Stimulated activated CD4-positive, alpha-beta T cell treated with anti-CD3 and anti-CD28 coated beads, Interleukin-4, amount 100 ng/mL, for 1 hour (primary cell): Measurements from ENCODE around the gene GBE1.
A peak's percentile ranks its signal among the peaks of the same experiment; 100 is the strongest.
"Not testable (repeated sequence)": the region's sequence is repeated elsewhere in the genome, so short reads cannot be mapped to it uniquely, and the experiment has no call there.

Source experiments
- DNase-seq: peaks from one replicate; pipeline ENCODE4 v3.0.0-alpha.2; 2020

Gene GBE1

GRCh38 chr3:81516042-81516441 is 245.4 kb downstream of the GBE1 start:
- no peak for DNase-seq

DNA sequence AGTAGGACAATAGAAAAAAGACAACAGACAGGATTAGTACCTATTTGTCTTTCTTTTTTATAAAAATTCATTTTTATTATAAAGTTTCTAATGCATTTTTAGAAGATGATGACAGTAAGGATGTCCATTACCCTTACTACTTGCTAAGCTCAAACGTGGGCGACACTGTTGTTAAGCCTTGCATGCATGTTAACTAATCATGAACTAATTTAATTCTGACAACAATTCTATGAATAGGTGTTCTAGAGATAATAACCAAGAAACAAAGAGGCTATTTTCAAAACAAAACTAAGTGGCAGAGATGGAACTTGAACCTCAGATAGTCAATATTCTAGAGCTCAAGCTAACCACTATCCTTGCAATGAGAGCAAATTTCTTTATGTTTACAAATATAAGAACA is 247.9 kb downstream of the GBE1 start:
- DNase-seq: no peak

- DNase-seq: no peak
Observed at GRCh38 chr3:81503026-81503425, 258.4 kb downstream of the GBE1 start.

GRCh38 chr3:81502236-81502635 is 259.2 kb downstream of the GBE1 start:
- no peak for DNase-seq

GRCh38 chr3:81500039-81500438 is 261.4 kb downstream of the GBE1 start:
- DNase-seq: no peak

DNA sequence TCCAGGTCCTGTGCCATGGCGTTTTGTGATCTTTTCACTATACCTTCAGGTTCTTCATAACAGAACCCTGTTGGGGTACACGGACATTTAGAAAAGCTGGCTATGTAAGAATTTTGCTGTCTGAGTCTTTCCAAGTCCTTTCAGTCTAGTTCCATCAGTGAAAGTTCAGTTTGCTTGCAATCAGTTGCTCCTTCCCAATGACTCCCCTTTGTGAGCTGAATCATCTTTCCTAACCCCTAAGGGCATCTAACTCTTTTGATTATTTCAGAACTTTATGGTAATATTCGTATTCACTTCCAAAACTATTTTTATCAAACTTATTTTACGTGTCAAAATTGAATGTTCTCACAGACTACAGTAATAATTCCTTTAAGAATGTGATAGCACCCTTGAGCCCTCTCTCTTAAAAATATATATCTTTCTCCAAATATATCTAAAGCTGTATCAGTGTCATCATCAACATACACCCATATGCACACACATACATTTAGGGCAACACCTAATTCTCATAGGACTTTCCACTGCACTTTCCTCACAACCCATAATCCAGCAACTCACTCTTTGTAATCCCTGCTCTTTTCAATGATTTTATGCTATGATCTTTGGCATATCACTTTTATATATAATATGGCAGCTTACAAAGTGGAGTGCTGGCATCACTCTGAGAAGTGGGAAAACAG is 263.7 kb downstream of the GBE1 start:
- DNase-seq: no peak

- DNase-seq: no peak
Observed at GRCh38 chr3:81496407-81497104, 264.9 kb downstream of the GBE1 start.

GRCh38 chr3:81492471-81492870 is 269.0 kb downstream of the GBE1 start:
- not testable (repeated sequence) for DNase-seq

DNA sequence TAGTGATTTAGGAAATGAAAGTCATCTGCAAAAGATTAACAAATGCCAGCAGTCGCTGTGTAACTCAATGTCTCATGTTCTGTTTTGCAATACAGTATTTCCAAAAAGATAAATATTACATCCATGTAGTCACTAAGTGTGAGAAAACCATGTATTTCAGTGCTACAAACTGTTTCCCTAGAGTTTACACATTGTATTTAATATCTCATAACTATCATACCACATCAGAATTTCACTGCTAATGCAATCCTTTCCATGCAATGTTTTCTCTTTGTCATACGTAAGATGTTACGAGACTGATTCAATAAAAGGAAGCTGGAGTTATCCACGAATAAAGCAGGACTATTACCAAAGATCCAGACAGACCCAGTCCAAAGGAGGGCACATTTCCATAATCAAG is 269.4 kb downstream of the GBE1 start:
- no peak for DNase-seq

GRCh38 chr3:81490541-81491288 is 270.7 kb downstream of the GBE1 start:
- DNase-seq: peak; percentile 64

DNA sequence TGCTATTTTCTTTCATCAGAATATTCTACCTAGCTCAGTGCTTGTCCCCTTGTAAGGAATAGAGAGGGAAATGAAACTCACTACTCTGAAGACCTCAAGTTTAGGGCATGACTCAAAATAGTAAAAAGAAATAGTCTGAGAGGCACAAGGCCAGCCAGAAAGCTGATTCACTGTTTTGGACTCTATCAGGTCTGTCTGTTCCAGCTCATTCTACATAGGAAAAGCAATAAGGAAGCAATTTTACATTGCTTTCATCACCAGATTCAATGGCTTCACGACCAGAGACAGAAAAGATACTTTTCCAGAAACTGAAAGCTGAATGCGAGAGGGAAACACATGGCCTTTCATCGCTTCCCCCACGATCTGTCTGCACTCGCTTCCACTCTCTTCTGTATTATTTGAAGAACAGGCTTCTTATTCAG is 276.0 kb downstream of the GBE1 start:
- DNase-seq: no peak

GRCh38 chr3:81484520-81484919 is 276.9 kb downstream of the GBE1 start:
- DNase-seq: no peak

DNA sequence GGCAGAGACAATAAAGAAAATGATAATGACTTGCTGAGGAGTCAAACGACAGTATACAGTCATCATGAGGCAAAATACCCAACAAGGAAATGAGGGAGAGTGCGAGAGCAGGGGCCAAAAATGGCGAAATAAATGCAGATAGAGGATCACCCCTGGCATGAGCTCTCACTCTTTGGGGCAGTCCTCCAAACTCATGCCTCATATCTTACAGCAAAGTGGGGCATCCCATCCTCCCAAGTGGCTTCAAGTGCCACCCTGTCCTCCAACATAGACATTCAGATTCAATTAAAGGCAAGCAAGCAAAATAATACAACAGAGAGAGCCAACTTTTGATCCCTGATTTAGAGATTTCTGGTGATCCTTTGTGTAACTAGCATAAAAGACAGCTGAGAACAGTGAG is 278.4 kb downstream of the GBE1 start:
- no peak for DNase-seq

DNA sequence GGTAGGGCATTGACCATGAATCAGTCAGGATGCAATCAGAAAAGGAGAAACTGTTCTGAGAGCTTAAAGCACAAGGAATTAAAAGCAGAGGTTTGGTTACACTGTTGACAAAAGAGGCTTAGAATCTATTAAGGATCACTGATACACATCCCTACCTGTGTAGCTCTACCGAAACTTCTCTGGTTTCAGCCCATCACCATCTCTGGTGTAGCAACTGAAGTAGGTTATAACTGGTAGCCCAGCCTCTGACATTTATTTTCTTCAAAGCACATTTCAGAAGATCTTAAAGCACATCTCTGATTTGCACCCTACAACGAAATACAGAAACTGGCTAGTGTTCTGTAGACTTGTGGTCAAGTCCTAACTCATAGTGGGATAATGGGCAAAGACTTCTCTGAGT is 283.7 kb downstream of the GBE1 start:
- no peak for DNase-seq

DNA sequence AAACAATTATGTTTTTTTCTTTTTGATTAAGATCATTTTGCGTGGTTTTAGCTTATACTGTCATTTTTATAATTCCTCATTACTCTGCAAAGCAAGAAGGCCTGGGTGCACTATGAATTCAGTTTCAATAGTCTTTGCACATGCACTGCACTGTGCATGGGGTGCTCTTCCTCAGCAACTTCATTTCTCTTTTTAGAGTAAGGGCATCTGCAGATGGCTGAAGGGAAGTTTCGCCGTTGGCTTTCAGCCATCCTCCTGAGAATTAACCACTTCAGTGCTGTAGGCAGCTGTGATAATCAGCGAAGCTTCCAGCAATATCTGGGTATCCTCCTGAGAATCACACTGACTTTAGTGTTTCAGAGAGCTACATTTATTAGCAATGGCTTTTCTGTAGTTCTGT is 284.8 kb downstream of the GBE1 start:
- DNase-seq: no peak

GRCh38 chr3:81472600-81473362 is 288.7 kb downstream of the GBE1 start:
- no peak for DNase-seq

GRCh38 chr3:81470524-81471278 is 290.7 kb downstream of the GBE1 start:
- no peak for DNase-seq

DNA sequence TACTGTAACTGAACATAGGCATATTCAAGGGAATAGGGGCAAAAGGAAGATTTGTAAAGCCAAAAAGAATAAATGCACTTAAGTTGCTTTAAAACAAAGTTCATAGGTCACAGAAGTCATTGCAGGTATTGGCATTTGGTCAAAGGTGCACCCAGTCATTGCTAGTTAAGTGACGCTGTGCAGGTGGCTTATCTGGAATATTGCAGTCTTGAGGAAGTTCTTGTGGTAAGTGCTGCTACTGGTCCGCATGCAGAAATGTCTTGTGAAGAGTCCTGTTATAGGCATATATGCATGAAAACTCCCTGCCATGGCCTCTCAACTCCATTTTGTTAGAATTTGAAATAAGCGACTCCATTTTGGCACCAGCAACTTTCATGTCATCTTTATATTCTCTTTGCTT is 293.1 kb downstream of the GBE1 start:
- no peak for DNase-seq

DNA sequence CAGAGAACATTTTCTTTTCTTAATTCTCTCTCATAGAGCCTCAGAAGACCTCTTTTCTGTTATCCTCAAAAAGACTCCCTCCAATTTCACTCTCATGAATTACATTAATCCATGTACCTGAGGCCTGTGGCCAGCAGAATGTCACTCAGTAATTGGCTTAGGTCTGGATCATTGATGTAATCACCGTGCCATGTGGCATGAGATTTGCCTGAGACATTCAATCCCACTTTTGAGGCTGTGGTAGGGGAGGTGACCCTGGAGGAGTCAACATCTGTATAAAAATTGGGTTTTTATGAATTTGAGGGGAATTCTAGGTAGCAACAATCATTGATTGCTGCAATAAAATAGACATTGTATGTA is 295.3 kb downstream of the GBE1 start:
- no peak for DNase-seq

DNA sequence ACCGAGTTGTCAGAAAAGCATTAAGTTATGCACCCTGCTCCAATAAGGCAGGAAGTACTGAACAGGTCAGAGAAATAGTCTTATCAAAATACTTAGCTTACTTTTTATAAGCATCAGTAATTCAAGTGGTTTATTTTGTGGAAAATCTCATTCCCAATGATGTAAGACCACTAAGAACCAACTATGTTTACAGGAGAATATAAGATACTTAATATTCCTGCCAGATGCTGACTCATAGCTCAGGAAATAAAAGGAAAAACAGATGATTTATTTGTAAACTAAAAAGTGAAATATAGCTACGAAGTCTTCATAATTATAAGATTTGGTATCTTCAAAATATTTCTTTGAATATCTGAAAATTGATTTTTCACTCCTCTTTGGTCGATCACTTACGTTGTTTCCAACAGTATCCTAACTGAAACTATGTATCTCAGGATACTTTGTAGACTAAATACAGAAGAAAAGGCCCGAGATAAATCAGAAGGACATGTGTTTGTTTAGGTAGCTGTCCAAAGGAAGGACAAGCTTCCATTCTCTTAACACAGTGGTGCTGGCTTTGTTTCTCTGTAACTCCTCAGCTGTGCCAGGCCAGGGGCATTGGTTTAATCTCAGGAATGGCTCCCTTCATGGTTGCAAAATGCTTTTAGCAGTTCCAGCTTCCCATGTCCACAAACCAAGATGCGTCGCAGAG is 295.8 kb downstream of the GBE1 start:
- no peak for DNase-seq

GRCh38 chr3:81463781-81464180 is 297.7 kb downstream of the GBE1 start:
- DNase-seq: no peak

GRCh38 chr3:81462921-81463320 is 298.5 kb downstream of the GBE1 start:
- no peak for DNase-seq
